Stimulated activated CD4-positive, alpha-beta T cell treated with anti-CD3 and anti-CD28 coated beads, Interleukin-1b, Interleukin-23, amount 100 ng/mL, for 4 hours (primary cell): ENCODE results near the gene TICAM2.
A peak's percentile ranks its signal among the peaks of the same experiment; 100 is the strongest.

Experiments used
- DNase-seq, 2 donors: peaks; one replicate each; pipeline ENCODE4 v3.0.0-alpha.2; 2020; ENCODE audit warnings: low read depth in 2 of 2

Gene TICAM2

GRCh38 chr5:115568668-115569067 is 33.6 kb downstream of the TICAM2 start:
- no peak for DNase-seq

DNA sequence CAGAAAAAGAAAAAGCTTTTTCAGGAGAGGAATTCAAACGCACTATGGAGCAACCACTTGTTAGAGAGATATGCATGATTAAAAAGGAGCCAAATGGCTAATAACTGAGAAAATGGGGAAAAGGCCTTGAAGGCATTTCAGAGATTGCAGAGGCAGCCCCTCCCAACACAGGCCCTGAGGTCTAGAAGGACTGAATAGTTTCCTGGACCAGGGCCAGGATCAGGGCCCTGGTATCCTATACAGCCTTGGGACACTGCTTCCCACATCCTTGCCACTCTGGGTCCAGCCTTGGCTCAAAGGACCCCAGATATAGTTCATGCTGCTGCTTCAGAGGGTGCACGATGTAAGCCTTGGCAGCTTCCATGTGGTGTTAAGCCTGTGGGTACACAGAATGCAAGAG is 37.0 kb downstream of the TICAM2 start:
- no peak for DNase-seq

DNA sequence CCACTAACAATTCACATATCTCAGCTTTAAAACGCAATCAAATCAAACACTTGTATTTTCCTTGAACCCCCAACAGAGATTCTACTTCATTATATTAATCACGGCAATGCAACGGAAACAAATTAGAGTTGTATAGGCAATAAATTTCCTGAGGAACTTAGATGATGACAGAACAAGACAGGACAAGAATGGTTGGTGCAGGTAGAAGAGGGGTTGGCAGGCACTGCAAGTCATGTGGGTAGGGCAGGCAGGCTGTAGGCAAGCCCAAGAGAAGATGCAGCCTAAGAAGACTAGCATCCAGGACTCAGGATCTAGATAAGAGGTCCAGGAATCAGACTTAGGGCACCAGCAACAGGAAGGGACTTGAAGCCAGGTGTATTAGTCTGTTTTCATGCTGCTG is 41.1 kb downstream of the TICAM2 start:
- no peak for DNase-seq

- DNase-seq, result no peak
Measured at GRCh38 chr5:115559524-115559923, 42.8 kb downstream of the TICAM2 start.

DNA sequence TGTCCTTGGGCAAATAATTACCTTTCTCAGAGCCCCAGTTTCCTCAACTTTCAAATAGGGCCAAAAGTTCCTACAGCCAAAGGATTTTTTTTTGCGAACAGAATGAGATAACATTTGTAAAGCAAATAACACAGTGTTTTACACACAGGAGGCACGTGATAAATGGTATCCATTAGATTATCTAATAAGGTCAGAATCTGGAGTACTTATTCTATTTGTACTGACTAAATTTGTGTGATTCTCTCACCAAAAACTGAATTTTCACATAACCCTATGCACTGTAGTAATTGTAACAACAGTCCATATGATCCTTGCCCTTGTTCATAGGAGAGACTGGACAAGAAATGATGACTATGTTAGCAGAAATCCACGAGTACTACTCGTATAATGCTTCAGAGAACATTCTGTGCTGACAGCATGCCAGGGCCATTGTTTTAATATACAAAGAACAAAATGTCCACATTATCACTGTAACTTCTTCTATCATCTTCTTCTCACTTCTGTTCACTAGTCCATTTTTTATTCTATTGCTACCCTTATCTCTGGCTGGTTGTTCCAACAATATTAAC is 43.8 kb downstream of the TICAM2 start:
- DNase-seq, result no peak

GRCh38 chr5:115557667-115558387 is 44.5 kb downstream of the TICAM2 start:
- DNase-seq, result no peak

GRCh38 chr5:115556276-115556675 is 46.0 kb downstream of the TICAM2 start:
- DNase-seq, result no peak

- DNase-seq, result no peak
Measured at GRCh38 chr5:115555084-115555633, 47.1 kb downstream of the TICAM2 start.

DNA sequence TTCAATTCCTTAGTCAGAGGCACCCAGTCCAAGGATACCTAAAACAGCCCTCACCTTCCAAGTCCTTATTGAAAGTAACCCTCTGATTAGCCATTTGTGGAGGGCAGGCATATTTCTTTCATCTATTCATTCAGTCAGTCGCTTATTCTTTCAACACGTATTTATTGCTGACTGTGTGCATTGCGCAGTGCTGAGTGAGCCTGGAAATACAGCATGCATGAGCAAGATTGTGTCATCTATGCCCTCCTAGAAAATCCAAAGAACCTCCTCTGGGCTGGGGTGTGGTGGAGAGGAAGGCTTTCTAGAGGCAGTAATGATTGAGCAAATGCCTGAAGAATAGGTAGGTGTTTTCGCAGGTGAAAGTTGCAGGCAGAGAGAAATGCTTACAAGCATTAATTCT is 49.2 kb downstream of the TICAM2 start:
- DNase-seq, result no peak

GRCh38 chr5:115551415-115551814 is 50.9 kb downstream of the TICAM2 start:
- DNase-seq, result no peak

- DNase-seq, result no peak
Measured at GRCh38 chr5:115549154-115549553, 53.1 kb downstream of the TICAM2 start.

- DNase-seq, result no peak
Measured at GRCh38 chr5:115548683-115549082, 53.6 kb downstream of the TICAM2 start.

DNA sequence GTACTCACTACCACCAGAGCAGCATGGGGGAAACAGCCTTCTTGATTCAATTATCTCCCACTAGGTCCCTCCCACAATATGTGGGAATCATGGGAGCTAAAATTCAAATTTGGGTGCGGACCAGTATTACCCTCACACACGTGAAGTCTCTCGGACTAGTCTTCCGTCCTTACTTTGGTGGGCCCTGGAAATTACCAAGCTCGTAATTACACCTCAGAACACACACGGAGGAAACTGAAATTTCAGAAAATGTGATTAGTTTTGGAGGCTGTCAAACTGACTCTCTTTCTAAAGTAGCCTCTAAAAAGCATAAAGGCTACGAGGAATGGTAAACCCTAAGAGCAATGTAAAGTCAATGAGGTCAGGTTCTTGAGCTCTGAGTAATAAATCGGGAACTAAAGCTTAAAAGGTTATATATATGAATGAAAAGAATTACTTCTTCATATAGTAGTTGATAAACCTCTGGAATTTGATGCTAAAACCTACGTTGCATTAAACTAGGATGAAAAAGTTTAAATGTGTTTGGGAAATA is 56.9 kb downstream of the TICAM2 start:
- DNase-seq, result no peak

DNA sequence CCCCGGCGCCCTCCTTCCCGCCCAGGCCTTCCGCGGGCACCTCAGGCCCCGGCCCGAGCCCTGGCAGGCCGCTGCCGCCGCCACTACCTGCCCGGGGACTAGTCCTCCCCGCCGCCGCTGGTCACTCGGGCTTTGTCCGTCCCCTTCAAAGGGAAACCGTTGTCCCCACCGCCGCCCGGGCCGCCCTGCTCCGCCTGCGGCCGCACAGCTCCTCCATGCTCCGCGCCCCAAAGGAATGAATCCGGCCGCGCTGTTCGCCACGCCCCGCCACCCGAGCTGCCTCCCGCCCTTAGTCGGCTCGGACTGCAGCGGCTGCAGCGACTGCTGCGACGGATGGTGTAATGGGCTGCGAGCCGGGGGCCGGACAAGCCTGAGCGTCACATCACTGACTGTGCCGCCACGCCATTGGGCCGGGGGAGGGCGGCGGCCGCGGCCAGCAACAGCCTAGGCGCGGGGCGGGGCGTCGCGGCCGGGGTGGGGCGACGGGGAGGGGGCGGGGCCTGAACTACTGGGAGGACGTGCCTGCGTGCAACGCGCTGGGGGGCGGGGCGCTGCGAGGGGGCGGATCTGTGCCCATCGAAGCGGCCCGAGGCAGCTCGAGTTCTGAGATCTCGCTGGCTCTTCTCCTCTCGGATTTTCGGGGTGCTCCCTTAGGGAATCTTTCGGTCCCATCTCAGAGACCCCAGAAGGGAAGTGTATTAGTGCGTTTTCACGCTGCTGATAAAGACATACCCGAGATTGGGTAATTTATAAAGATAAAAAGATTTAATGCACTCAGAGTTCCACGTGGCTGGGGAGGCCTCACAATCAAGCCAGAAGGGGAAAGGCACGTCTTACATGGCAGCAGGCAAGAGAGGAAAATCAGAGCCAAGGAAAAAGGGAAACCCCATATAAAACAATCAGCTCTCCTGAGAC is 57.6 kb downstream of the TICAM2 start, which contains the start of gene FEM1C:
FEM1C (minus strand) TSS at position 340 of the 915 bp plus-strand sequence. CDS start 1,282 bp downstream, outside the sequence.
- peak; percentile 98 to 100 for DNase-seq

DNA sequence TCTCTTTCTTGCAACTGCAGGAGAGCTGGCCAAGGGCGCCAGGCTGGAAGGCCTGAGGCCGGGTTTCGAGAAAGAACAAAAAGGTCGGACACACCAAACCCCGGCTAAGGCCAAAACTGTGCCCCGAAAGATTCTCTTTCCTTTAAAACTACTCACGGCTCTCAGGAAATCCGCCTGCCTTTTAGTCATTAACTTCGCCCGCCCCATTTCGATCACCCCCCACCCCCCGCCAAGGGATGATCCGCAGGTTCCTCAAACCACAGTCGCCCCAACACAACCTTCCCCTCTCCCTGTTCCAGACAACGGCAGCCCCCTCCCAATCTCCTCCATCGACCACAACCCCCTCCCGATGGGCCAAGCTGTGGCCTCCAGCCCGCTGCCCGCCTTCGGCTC is 58.2 kb downstream of the TICAM2 start:
- peak; percentile 31 to 40 for DNase-seq

DNA sequence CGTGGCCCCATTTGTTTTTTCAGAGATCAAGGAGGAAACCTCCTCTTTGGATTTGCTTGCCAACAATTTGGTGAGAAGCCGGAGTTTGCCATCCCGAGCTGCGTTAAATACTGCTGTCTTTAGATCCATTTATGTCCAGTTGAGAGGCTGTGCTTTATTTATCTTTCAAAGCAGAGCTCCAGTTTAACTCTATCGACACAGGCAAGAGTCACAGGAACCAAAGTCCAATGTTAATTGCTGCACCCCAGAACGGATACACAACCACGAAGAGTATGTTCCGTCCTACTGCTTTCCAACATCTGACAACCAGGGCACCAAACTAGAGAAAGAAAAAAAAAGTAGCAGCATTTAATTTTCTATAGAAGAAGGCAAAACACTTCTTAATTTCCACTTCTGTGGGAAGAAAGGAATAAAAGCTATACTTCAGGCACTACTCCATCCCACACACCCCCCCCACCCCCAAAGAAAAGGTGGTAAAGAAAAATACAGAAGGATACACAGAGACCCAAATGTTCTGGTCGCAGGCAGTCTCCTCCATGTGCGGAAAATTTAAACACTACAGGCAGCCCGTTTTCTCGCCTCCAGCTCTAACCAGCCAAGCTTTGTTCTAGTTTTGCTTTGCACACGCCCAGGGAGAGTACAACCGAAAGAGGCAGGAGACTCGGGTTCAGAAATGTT is 58.8 kb downstream of the TICAM2 start:
- DNase-seq, result peak in 1 of 2 donors; percentile 30

DNA sequence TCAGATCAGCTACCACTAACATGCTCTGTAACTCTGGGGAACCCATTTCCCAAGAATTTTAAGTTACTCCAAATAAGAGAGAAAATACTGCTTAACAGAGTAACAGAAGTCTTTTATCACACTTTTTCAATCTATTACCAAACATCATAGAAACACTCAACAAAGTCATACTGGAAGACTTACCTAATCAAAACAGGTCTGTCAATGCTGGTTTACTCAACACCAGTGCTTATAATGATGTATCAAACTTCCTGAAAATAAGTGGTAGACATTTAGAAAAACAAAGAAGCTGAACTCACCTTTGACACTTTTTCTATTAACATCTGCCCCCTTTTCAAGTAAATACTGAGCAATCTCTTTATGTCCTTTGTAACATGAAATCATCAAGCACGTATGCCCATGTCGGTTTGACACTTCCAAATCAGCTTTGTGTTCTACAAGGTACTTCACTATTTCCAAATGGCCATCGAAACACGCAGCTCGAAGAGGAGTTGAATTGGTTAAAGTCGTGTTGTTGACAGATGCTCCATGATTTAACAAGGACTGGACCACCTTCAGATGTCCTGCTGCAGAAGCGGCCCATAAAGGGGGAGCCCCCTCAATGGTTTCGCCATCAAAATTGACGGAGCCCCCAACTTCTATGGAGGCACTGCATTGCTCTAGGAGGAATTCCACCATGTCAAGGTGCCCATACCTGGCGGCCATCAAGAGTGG is 59.5 kb downstream of the TICAM2 start:
- no peak for DNase-seq

- no peak for DNase-seq
Measured at GRCh38 chr5:115542086-115542485, 60.2 kb downstream of the TICAM2 start.

DNA sequence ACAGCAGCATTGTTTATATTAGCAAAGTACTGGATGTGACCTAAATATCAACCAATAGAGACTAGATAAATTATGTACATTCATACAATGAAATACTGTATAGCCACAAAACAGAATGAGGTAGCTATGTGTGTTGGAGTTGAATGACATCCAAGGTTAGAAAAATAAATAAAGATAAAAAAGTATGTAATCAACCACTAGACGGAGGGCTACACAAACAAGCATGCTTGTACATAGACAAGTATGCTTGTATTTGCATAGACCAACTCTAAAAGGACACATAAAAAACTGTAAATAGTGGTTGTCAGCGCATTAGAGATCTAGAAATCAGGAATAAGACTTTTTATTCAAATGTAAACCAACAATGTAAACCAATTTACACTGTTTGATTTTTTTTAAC is 60.7 kb downstream of the TICAM2 start:
- no peak for DNase-seq

DNA sequence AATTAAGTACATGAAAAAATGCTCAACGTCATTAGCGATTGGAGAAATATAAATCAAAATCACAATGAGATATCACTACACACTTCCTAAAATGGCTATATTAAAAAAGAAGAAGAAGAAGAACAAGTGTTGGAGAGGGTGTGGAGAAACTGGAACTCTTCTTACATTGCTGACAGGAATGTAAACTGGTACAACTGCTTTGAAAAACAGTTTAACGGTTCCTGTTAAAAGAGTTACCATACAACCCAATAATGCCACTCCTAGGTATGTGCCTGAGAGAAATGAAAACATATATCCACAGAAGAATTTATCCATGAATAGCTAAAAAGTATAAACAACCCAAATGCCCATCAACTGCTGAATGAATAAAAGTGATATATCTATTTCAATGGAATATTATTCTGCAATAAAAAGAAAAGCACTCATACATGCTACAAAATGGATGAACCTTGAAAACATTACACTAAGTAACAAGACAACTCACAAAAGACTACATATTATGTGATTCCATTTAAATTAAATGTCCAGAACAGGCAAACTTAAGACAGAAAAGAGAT is 66.7 kb downstream of the TICAM2 start:
- no peak for DNase-seq
